ENCODE data around the gene RTBDN.
A peak's percentile ranks its signal among the peaks of the same experiment; 100 is the strongest.

RTBDN gene

GRCh38 chr19:12867120-12868099 lies 33.0 kb upstream of the RTBDN start:
- H3K4me3 ChIP-seq (replicated peaks; ENCODE audit: low read depth, low read length) = peak overlapping the region; percentile 49
- peak; percentile 85 for DNase-seq (ENCODE audit: extremely low read depth, insufficient read length)
- TF ChIP-seq CTCF (IDR thresholded peaks at IDR 0.05; ENCODE audit: insufficient read depth, low read length, poor library complexity, severe bottlenecking) = no peak
- H3K27me3 ChIP-seq (replicated peaks; ENCODE audit: control insufficient read depth, insufficient read depth, low read length) = no peaks in the 10 kb centered on the region
- H3K36me3 ChIP-seq (ENCODE audit: control insufficient read depth, insufficient read depth, low read length) = no peaks in the 10 kb centered on the region

- no peaks in the 10 kb centered on the region for H3K27me3 ChIP-seq (replicated peaks; ENCODE audit: control insufficient read depth, insufficient read depth, low read length)
- TF ChIP-seq CTCF (IDR thresholded peaks at IDR 0.05; ENCODE audit: insufficient read depth, low read length, poor library complexity, severe bottlenecking) = no peak
- H3K4me3 ChIP-seq (replicated peaks; ENCODE audit: low read depth, low read length) = no peak overlapping the region
- H3K36me3 ChIP-seq (ENCODE audit: control insufficient read depth, insufficient read depth, low read length) = no peaks in the 10 kb centered on the region
- no peak for DNase-seq (ENCODE audit: extremely low read depth, insufficient read length)
Observed at GRCh38 chr19:12866416-12867119, 32.2 kb upstream of the RTBDN start.

DNA sequence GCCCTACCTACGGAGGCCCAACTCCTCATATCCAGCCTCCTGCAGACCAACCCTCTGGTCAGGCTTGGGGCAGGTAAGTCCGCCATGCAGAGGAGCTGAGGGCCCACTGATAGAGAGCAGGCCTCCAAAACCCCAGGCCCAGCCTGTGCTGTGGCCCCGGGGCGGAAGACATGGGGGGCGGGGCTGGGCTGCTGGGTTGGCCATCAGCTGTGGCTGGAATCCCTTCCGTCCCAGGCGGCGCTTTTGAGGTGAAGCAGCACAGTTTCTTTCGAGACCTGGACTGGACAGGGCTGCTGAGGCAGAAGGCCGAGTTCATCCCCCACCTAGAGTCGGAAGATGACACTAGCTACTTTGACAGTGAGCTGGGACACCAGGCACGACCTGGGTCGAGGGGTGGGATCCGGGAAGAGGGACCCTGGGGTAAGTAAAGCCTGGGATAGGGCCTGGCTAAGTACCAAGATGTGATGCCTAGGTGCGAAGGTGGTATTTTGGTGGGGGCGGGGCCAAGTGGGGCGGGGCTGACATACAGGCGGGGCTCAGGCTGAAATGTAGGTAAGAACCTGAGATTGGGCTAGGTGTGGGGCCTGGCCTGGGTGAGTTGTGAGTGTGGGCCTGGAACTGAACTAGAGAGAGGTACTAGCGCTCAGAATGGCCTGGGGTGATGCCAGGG lies 31.5 kb upstream of the RTBDN start:
- DNase-seq (ENCODE audit: extremely low read depth, insufficient read length) = no peak
- Histone ChIP-seq H3K4me3 (replicated peaks; ENCODE audit: low read depth, low read length) (no peak overlapping the region), H3K27me3 (replicated peaks; ENCODE audit: control insufficient read depth, insufficient read depth, low read length) (no peaks in the 10 kb centered on the region), H3K36me3 (ENCODE audit: control insufficient read depth, insufficient read depth, low read length) (no peaks in the 10 kb centered on the region)
- TF ChIP-seq CTCF (IDR thresholded peaks at IDR 0.05; ENCODE audit: insufficient read depth, low read length, poor library complexity, severe bottlenecking) = no peak

DNA sequence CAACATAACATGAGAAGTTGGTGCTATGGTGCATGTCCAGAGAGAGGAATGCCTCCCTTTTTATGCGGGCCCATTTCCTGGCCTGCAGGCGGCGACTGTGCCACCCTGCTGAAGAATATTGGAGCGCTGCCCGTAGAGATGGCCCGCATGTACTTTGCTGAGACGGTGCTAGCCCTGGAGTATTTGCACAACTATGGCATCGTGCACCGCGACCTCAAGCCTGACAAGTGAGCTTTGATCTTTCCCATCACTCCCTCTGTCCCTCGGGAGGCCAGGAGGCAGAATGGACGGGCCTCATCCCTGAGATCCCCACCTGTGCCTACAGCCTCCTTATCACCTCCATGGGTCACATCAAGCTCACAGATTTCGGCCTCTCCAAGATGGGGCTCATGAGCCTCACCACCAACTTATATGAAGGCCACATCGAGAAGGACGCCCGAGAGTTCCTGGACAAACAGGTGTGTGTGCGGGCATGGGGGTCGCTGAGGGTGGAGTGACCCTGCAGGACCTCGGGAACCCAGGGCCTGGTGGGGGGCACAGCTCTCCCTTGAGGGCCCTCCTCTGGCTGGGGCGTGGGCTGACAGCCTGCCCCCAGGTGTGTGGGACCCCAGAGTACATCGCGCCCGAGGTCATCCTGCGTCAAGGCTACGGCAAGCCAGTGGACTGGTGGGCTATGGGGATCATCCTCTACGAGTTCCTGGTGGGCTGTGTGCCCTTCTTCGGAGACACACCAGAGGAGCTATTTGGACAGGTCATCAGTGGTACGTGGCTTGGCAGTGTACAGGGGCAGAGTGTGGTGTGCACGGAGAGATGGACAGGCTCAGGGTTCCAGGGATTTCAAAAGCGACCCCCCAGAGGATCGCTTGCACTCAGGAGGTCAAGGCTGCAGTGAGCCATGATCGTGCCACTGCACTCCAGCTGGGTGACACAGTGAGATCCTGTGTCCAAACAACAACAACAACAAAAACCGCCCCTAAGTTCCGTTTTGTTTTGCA lies 30.6 kb upstream of the RTBDN start:
- no peak for TF ChIP-seq CTCF (IDR thresholded peaks at IDR 0.05; ENCODE audit: insufficient read depth, low read length, poor library complexity, severe bottlenecking)
- H3K36me3 ChIP-seq (ENCODE audit: control insufficient read depth, insufficient read depth, low read length) = no peaks in the 10 kb centered on the region
- H3K27me3 ChIP-seq (replicated peaks; ENCODE audit: control insufficient read depth, insufficient read depth, low read length) = no peaks in the 10 kb centered on the region
- H3K4me3 ChIP-seq (replicated peaks; ENCODE audit: low read depth, low read length) = no peak overlapping the region
- DNase-seq (ENCODE audit: extremely low read depth, insufficient read length) = no peak

DNA sequence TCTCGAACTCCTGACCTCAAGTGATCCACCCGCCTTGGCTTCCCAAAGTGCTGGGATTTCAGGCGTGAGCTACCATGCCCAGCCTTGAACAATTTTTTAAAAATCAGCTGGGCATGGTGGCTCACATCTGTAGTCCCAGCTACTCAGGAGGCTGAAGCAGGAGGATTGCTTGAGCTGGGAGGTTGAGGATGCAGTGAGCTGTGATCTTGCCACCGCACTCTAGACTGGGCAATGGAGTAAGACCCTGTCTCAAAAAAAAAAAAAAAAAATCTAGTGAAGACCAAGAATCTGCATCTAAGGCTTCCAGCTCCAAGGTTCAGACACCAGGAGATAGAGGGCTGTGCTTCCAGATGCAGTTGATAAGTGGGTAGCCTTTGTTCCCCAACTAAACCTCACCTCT lies 29.8 kb upstream of the RTBDN start:
- Histone ChIP-seq H3K36me3 (ENCODE audit: control insufficient read depth, insufficient read depth, low read length) (no peaks in the 10 kb centered on the region), H3K27me3 (replicated peaks; ENCODE audit: control insufficient read depth, insufficient read depth, low read length) (no peaks in the 10 kb centered on the region), H3K4me3 (replicated peaks; ENCODE audit: low read depth, low read length) (no peak overlapping the region)
- DNase-seq (ENCODE audit: extremely low read depth, insufficient read length) = no peak
- TF ChIP-seq CTCF (IDR thresholded peaks at IDR 0.05; ENCODE audit: insufficient read depth, low read length, poor library complexity, severe bottlenecking) = no peak
